ENCODE measurements around the gene PSMD1. TPM values are rescaled to one million over a fixed set of nuclear protein-coding genes. Genes with fewer than 3 reads are reported as not detected.
A peak's percentile ranks its signal among the peaks of the same experiment; 100 is the strongest.

Gene PSMD1
- total and polyA plus RNA-seq, 2 of the 8 experiments (the other 6 are each of a cell fraction or from before 2014, with no cell fraction given), result 179 to 272 TPM

- no peak overlapping the region for H2AK5ac ChIP-seq (ENCODE audit: low read depth, low read length)
- no peak overlapping the region for H3K4me2 ChIP-seq (ENCODE audit: insufficient read depth in 1 of 2, low read depth in 2 of 2, low read length in 2 of 2)
- no peak overlapping the region for H2BK5ac ChIP-seq (ENCODE audit: low read depth, low read length)
- H4K91ac ChIP-seq (replicated peaks; ENCODE audit: insufficient read length, low read length), result peak overlapping the region; percentile 82
- 86% methylated on average over 9 of the region's 9 CpGs; no CpG with 5 or more reads in 1 of the 2 experiments for WGBS, 2 experiments (ENCODE audit: extremely low coverage in 1 of 2, insufficient coverage in 1 of 2, insufficient read length in 1 of 2, insufficient replicate concordance in 2 of 2, low coverage in 1 of 2, low lambda C conversion rate in 2 of 2, missing lambda C conversion rate in 1 of 2)
- no peak overlapping the region for H3K4me3 ChIP-seq (ENCODE audit: extremely low read depth in 1 of 4, insufficient read depth in 2 of 4, low read depth in 3 of 4, low read length in 4 of 4)
- H3K14ac ChIP-seq (ENCODE audit: insufficient read length), result no peak overlapping the region
- no peaks in the 10 kb centered on the region for H3K36me3 ChIP-seq (ENCODE audit: control insufficient read depth in 2 of 4, insufficient read depth in 4 of 4, low read length in 3 of 4)
- H3K27ac ChIP-seq (ENCODE audit: low read depth, low read length), result no peak overlapping the region
- H4K5ac ChIP-seq (ENCODE audit: insufficient read length, low read depth, low read length), result no peak overlapping the region
- H2BK12ac ChIP-seq (ENCODE audit: low read depth, low read length), result no peak overlapping the region
- no peak overlapping the region for H2BK15ac ChIP-seq (ENCODE audit: low read length)
- no peaks in the 10 kb centered on the region for H3K79me1 ChIP-seq (ENCODE audit: low read depth, low read length)
- no peaks in the 10 kb centered on the region for H3K23me2 ChIP-seq (ENCODE audit: low read depth, low read length)
- H2AFZ ChIP-seq (ENCODE audit: low read length), result no peak overlapping the region
- H2BK120ac ChIP-seq (replicated peaks; ENCODE audit: low read depth, low read length), result no peak overlapping the region
- no peaks in the 10 kb centered on the region for H3K9me3 ChIP-seq (ENCODE audit: insufficient read depth in 2 of 2, low read depth in 1 of 2, low read length in 1 of 2)
- no peaks in the 10 kb centered on the region for H3K79me2 ChIP-seq (ENCODE audit: control insufficient read depth in 1 of 2, insufficient read depth in 2 of 2, low read length in 2 of 2)
- H3K4me1 ChIP-seq (replicated peaks in 1 of 4; ENCODE audit: control insufficient read depth in 3 of 4, insufficient read depth in 4 of 4, low read length in 3 of 4), result no peaks in the 10 kb centered on the region
- no peak overlapping the region for H3K4ac ChIP-seq (replicated peaks; ENCODE audit: insufficient read length, low read depth, low read length)
- H3K9ac ChIP-seq (replicated peaks in 1 of 4; ENCODE audit: extremely low read depth in 1 of 4, low read depth in 3 of 4, low read length in 3 of 4), result no peak overlapping the region
- H4K20me1 ChIP-seq (replicated peaks in 1 of 2; ENCODE audit: control insufficient read depth in 1 of 2, insufficient read depth in 2 of 2, low read length in 2 of 2), result no peaks in the 10 kb centered on the region
- FAIRE-seq (no peak), DNase-seq (ENCODE audit: low read depth in 1 of 2, low spot score in 2 of 2) (no peak)
- H2BK20ac ChIP-seq (ENCODE audit: low read length), result no peak overlapping the region
- H3K27me3 ChIP-seq (replicated peaks in 1 of 4; ENCODE audit: control insufficient read depth in 3 of 4, extremely low read depth in 1 of 4, insufficient read depth in 3 of 4, low read length in 3 of 4), result no peaks in the 10 kb centered on the region
- no peak overlapping the region for H3K23ac ChIP-seq (ENCODE audit: insufficient read length)
- H3K56ac ChIP-seq (replicated peaks; ENCODE audit: insufficient read length, low read depth, low read length), result no peak overlapping the region
- POLR2A ChIA-PET (ENCODE audit: partially characterized antibody), result no interaction called here
- H4K8ac ChIP-seq (ENCODE audit: extremely low read depth, insufficient read depth, low read length), result no peak overlapping the region
- CTCF ChIA-PET (ENCODE audit: partially characterized antibody), result interaction anchor here (0.8 to 1.5 kb wide), 3 partner anchors 27 to 116 kb away, joined by 3 to 7 read pairs (median 4); no protein-coding TSS in a partner anchor
- H3K18ac ChIP-seq (ENCODE audit: extremely low read depth, low read length), result no peak overlapping the region
- no peak for TF ChIP-seq RBBP5 (IDR thresholded peaks at IDR 0.05; ENCODE audit: borderline replicate concordance, low read depth, low read length)
- no peak for TF ChIP-seq ATF3 (IDR thresholded peaks at IDR 0.05; ENCODE audit: insufficient read depth, low read depth, low read length)
- TF ChIP-seq HDAC6 (IDR thresholded peaks at IDR 0.05; ENCODE audit: low read depth, low read length), result no peak
- TF ChIP-seq GTF2F1 (IDR thresholded peaks at IDR 0.05; ENCODE audit: borderline replicate concordance, low read depth, low read length), result no peak
- TF ChIP-seq CTBP2 (IDR thresholded peaks at IDR 0.05; ENCODE audit: borderline replicate concordance, insufficient read depth, insufficient read length, low read length), result no peak
- no peak for TF ChIP-seq SIRT6 (IDR thresholded peaks at IDR 0.05; ENCODE audit: low read length)
- TF ChIP-seq ATF2 (IDR thresholded peaks at IDR 0.05; ENCODE audit: low read length), result no peak
- TF ChIP-seq SP1 (IDR thresholded peaks at IDR 0.05; ENCODE audit: low read depth, low read length), result no peak
- no peak for TF ChIP-seq NANOG (IDR thresholded peaks at IDR 0.05; ENCODE audit: insufficient read depth, low read depth, low read length, poor library complexity, severe bottlenecking)
- no peak for TF ChIP-seq BRCA1 (IDR thresholded peaks at IDR 0.05; ENCODE audit: low read depth, low read length)
- TF ChIP-seq KDM4A (IDR thresholded peaks at IDR 0.05; ENCODE audit: low read depth, low read length, severe bottlenecking), result no peak
Measured at GRCh38 chr2:231029563-231029962, 27.1 kb upstream of the PSMD1 start.
